ENCODE data around the gene SLC39A10.

- TF ChIP-seq, protein P1, sequence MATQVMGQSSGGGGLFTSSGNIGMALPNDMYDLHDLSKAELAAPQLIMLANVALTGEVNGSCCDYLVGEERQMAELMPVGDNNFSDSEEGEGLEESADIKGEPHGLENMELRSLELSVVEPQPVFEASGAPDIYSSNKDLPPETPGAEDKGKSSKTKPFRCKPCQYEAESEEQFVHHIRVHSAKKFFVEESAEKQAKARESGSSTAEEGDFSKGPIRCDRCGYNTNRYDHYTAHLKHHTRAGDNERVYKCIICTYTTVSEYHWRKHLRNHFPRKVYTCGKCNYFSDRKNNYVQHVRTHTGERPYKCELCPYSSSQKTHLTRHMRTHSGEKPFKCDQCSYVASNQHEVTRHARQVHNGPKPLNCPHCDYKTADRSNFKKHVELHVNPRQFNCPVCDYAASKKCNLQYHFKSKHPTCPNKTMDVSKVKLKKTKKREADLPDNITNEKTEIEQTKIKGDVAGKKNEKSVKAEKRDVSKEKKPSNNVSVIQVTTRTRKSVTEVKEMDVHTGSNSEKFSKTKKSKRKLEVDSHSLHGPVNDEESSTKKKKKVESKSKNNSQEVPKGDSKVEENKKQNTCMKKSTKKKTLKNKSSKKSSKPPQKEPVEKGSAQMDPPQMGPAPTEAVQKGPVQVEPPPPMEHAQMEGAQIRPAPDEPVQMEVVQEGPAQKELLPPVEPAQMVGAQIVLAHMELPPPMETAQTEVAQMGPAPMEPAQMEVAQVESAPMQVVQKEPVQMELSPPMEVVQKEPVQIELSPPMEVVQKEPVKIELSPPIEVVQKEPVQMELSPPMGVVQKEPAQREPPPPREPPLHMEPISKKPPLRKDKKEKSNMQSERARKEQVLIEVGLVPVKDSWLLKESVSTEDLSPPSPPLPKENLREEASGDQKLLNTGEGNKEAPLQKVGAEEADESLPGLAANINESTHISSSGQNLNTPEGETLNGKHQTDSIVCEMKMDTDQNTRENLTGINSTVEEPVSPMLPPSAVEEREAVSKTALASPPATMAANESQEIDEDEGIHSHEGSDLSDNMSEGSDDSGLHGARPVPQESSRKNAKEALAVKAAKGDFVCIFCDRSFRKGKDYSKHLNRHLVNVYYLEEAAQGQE (IDR thresholded peaks at IDR 0.05; ENCODE audit: low read depth, low read length): no peak
- no peak for TF ChIP-seq EZH2phosphoT487 (IDR thresholded peaks at IDR 0.05; ENCODE audit: borderline replicate concordance, low read depth)
- TF ChIP-seq, protein P2, sequence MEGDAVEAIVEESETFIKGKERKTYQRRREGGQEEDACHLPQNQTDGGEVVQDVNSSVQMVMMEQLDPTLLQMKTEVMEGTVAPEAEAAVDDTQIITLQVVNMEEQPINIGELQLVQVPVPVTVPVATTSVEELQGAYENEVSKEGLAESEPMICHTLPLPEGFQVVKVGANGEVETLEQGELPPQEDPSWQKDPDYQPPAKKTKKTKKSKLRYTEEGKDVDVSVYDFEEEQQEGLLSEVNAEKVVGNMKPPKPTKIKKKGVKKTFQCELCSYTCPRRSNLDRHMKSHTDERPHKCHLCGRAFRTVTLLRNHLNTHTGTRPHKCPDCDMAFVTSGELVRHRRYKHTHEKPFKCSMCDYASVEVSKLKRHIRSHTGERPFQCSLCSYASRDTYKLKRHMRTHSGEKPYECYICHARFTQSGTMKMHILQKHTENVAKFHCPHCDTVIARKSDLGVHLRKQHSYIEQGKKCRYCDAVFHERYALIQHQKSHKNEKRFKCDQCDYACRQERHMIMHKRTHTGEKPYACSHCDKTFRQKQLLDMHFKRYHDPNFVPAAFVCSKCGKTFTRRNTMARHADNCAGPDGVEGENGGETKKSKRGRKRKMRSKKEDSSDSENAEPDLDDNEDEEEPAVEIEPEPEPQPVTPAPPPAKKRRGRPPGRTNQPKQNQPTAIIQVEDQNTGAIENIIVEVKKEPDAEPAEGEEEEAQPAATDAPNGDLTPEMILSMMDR (IDR thresholded peaks at IDR 0.05): no peak
- TF ChIP-seq POLR2AphosphoS5 (IDR thresholded peaks at IDR 0.05; ENCODE audit: low read depth, low read length): no peak
- TF ChIP-seq RXRA (IDR thresholded peaks at IDR 0.05; ENCODE audit: borderline replicate concordance, low read depth): no peak
- no peak for TF ChIP-seq EP300 (IDR thresholded peaks at IDR 0.05; ENCODE audit: borderline replicate concordance in 1 of 2, low read depth in 1 of 2, low read length in 1 of 2)
- no peak for TF ChIP-seq GATA2 (CRISPR knock-in tag; IDR thresholded peaks at IDR 0.05)
- no peak for TF ChIP-seq FOSL2 (IDR thresholded peaks at IDR 0.05; ENCODE audit: borderline replicate concordance, low read depth)
- TF ChIP-seq, protein P3, sequence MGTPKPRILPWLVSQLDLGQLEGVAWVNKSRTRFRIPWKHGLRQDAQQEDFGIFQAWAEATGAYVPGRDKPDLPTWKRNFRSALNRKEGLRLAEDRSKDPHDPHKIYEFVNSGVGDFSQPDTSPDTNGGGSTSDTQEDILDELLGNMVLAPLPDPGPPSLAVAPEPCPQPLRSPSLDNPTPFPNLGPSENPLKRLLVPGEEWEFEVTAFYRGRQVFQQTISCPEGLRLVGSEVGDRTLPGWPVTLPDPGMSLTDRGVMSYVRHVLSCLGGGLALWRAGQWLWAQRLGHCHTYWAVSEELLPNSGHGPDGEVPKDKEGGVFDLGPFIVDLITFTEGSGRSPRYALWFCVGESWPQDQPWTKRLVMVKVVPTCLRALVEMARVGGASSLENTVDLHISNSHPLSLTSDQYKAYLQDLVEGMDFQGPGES (IDR thresholded peaks at IDR 0.05; ENCODE audit: low read depth, low read length): no peak
- no peak for TF ChIP-seq YY1 (IDR thresholded peaks at IDR 0.05; ENCODE audit: low read depth)
Measured at GRCh38 chr2:195686564-195686963, 29.5 kb downstream of the SLC39A10 start.
